Mammary microvascular endothelial cell (primary cell): ENCODE measurements around the gene BZW1. TPM values are rescaled to one million over a fixed set of nuclear protein-coding genes. Genes with fewer than 3 reads are reported as not detected.

ENCODE experiments used
- total RNA-seq: library from RNA; depleted of rRNA; stranded (reverse); fragments of >200 nt; gene quantifications from 2 replicates; pipeline ENCODE4 v1.2.3, GENCODE V29; 2015

The BZW1 gene
- total RNA-seq: 337 and 384 TPM in 2 replicates

DNA sequence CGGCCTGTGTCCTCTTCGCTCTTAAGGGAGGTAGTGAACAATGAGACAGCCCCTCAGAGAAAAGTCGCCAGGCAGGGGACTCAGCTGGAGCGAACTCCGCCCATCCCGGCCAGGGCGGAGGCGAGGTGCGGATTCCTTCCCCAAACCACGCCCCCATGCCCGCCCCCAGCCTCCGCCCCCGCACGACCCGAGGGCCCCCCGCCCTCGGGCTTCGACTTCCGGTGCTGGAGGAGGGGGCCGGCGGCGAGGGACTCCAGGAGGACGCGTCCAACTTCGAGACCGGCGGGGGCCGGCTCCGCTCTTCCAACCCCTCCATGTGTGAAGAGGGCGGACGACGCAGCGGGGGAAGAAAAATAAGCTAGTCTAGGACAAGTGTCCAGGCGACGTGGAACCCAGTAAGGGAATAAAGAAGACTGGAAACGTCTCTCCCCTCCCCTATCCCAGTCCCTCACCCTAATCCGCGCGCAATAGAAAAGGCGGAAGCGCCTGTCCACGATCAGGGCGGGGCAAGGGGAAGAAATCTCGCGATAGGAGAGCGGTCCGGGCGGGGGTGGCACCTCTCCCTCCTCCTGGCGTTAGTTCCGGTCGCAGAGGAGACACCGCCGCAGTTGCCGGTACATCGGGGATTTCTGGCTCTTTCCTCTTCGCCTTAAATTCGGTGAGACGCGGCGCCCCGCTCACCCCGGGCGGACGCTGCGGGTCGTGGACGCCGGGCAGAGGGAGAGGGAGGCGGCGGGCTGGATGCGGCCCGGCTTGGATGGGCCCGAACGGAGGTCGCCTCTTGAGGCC is at the start of gene BZW1:
Gene BZW1 (plus strand): TSS at position 578 of the 789 bp plus-strand sequence. CDS start 1,308 bp downstream, outside the sequence.

DNA sequence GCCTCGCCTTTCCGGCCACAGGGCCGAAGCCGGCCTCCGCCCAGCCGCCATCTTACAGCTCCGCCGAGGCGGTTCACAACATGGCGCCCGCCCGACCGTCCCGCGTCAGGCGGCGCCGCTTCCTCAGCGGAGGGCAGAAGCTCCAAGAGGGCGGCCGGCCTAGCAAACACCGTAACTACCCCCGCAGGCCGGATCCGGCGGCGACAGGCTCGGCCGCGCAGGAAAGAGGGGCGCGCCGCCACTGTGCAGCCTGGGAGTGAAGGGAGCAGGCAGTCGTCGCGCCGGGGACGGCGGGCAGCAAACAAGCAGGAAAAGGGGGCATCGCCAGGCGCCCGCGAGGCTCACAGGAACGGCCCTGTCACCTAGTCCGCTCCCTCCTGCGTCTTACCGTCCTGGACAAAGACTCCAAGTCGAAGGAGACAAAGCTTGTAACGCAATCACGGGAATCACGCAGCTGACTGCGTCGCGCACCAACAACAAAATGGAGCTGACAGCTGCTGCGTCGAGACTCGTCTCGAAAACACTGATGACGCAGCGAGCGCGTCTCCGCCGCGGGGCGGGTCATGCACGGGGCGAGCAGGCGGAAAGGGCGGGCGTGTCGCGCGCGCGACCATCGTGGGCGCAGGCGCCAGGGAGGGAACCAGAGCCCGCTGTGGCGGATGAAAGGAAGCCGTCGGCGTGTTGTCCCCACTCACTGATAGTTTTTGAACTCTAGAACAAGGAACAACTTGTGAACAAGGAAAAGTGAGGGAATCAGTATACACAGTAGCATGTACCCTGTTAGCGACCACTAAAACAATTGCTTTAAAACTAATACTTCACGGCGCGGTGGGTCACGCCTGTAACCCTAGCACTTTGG is 52.7 kb downstream of the BZW1 start, which contains the start of gene CLK1:
Gene CLK1 (minus strand): TSS at position 483 of the 859 bp plus-strand sequence. CDS start 2,796 bp downstream, outside the sequence.

Other genes starting within 250 kb of the BZW1 start
- 16.0 and 21.0 TPM in 2 replicates for gene AOX1, start 225.9 kb upstream of the BZW1 start, total RNA-seq
- gene CLK1, start 52.7 kb downstream of the BZW1 start, total RNA-seq: 26.0 and 36.5 TPM in 2 replicates
- 19.4 and 24.4 TPM in 2 replicates for gene PPIL3, start 77.2 kb downstream of the BZW1 start, total RNA-seq
- gene NIF3L1, start 77.5 kb downstream of the BZW1 start, total RNA-seq: 13.9 and 16.3 TPM in 2 replicates
- gene ORC2, start 151.8 kb downstream of the BZW1 start, total RNA-seq: 14.6 and 16.9 TPM in 2 replicates